Aorta (tissue), 5 donors: ENCODE data around the gene ZNF319. TPM values are rescaled to one million over a fixed set of nuclear protein-coding genes. Genes with fewer than 3 reads are reported as not detected.

Source experiments
- ATAC-seq: fragments of 200-7000 bp; cut with Tn5 transposase; one replicate; pipeline ENCODE4 v1.9.1; 2022; ENCODE audit warnings: moderate library complexity; ENCODE audit not compliant: low FRiP score
- DNase-seq, 2 donors: peaks; one replicate each; pipeline ENCODE4 v3.0.0-alpha.2; 2020
- H3K27ac ChIP-seq, 2 donors: one replicate each; pipeline ENCODE4 v1.5.1; 2013; ENCODE audit warnings: low read length in 2 of 2, mild to moderate bottlenecking in 2 of 2, moderate library complexity in 2 of 2, control low read depth in 1 of 2, inconsistent platforms in 1 of 2, low read depth in 1 of 2
- H3K27me3 ChIP-seq, 2 donors: one replicate each; pipeline ENCODE4 v1.6.1; 2013; ENCODE audit warnings: control low read depth in 1 of 2, low read length in 1 of 2, mild to moderate bottlenecking in 1 of 2, moderate library complexity in 1 of 2; ENCODE audit not compliant: insufficient read depth in 2 of 2, control insufficient read depth in 1 of 2
- H3K36me3 ChIP-seq, 2 donors: one replicate each; pipeline ENCODE4 v1.6.1; 2013; ENCODE audit warnings: control low read depth in 1 of 2, low read length in 1 of 2, mild to moderate bottlenecking in 1 of 2; ENCODE audit not compliant: insufficient read depth in 2 of 2, control insufficient read depth in 1 of 2
- H3K4me1 ChIP-seq, 2 donors: one replicate each; pipeline ENCODE4 v1.6.1; 2013; ENCODE audit warnings: low read length in 2 of 2, control low read depth in 1 of 2, mild to moderate bottlenecking in 1 of 2, moderate library complexity in 1 of 2; ENCODE audit not compliant: insufficient read depth in 2 of 2, control insufficient read depth in 1 of 2
- H3K4me3 ChIP-seq, 2 donors: one replicate each; pipeline ENCODE4 v1.5.1; 2013; ENCODE audit warnings: low read length in 2 of 2, control low read depth in 1 of 2, mild to moderate bottlenecking in 1 of 2
- H3K9me3 ChIP-seq: one replicate; pipeline ENCODE4 v1.6.1; 2013; ENCODE audit warnings: mild to moderate bottlenecking, low read length; ENCODE audit not compliant: control insufficient read depth
- WGBS, 2 donors: extraction: QIAGEN DNeasy Blood & Tissue Kit; methylation state at CpG; one replicate each; pipeline ENCODE4 v1.1.7; 2013; 5-methylcytosine and 5-hydroxymethylcytosine counted together
- intact Hi-C, 2 donors: fragments of 100-400 bp; cut with DNase I; formaldehyde crosslinking; loops; one replicate each; pipeline versions ENCODE4 v1.14.2 to v1.15.0; 2022
- polyA plus RNA-seq, 2 donors: library from polyadenylated mRNA; stranded (reverse); fragments of 200-250 nt; gene quantifications; one replicate each; pipeline ENCODE4 v1.2.3, GENCODE V29; 2013
- total RNA-seq, 2 donors: library from RNA; stranded (reverse); fragmentation: NEBNext Ultra II Directional; extraction: Animal tissue kit (Norgen Biotek cat#: 25700); gene quantifications; one replicate each; pipeline ENCODE4 v1.2.1, GENCODE V29; 2021
- donor health status: healthy with polysubstance abuse.
- donor health status: Bipolar disorder and iron deficiency.
- donor health status: DM: no; HTN: no; CAD: no.
- donor health status: DM: no; HTN: no; CAD: no.
- donor health status: DM: yes; HTN: yes; CAD: no.

The ZNF319 gene
- total and polyA plus RNA-seq, 4 donors, result 1.6 to 10.6 (median 5.6) TPM

DNA sequence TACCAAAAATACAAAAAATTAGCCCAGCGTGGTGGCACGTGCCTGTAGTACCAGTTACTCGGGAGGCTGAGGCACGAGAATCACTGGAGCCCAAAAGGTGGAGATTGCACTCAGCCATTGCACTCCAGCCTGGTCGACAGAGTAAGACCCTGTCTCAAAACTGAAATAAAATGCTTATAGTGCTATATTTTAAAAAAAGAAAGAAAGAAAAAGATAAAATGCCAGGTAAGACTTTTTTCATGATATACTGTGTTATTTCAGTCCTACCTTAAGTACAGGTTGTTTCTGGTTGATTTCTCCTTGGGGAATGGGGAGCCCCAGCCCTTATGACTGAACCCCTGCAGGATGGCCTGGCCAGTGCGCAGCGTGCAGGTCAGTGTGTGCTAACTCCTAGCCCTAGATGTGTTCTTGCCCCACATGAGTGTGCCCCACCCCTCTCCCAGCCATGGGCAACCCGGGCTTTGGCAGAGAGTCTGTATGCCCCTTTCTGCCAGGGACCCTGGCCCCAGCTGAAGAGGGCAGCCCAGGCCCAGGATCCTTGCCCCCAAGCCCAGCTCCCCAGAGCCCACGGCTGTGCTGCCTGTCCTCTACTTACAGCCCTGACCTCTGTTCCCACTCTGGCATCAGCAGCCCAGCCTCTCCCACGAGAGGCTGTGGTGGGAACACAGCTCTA lies 30.9 kb downstream of the ZNF319 start:
- Histone ChIP-seq H3K4me3 (no peak overlapping the region), H3K27ac (no peak overlapping the region), H3K27me3 (no peaks in the 10 kb centered on the region), H3K36me3 (no peaks in the 10 kb centered on the region), H3K9me3 (no peaks in the 10 kb centered on the region), H3K4me1 (no peaks in the 10 kb centered on the region)
- DNase-seq (no peak), ATAC-seq (peak; percentile 30)
- intact Hi-C loops, result no loop called here
- 79% methylated on average over 10 of the region's 10 CpGs for WGBS, 2 donors

GRCh38 chr16:57967916-57968315 lies 32.6 kb downstream of the ZNF319 start:
- Histone ChIP-seq H3K4me3 (no peak overlapping the region), H3K27ac (no peak overlapping the region), H3K36me3 (no peaks in the 10 kb centered on the region), H3K9me3 (no peaks in the 10 kb centered on the region), H3K27me3 (no peaks in the 10 kb centered on the region), H3K4me1 (no peaks in the 10 kb centered on the region)
- ATAC-seq (no peak), DNase-seq (no peak)
- intact Hi-C loops, result no loop called here

- H3K9me3 ChIP-seq, result no peaks in the 10 kb centered on the region
Measured at GRCh38 chr16:57966986-57967385, 33.5 kb downstream of the ZNF319 start.

DNA sequence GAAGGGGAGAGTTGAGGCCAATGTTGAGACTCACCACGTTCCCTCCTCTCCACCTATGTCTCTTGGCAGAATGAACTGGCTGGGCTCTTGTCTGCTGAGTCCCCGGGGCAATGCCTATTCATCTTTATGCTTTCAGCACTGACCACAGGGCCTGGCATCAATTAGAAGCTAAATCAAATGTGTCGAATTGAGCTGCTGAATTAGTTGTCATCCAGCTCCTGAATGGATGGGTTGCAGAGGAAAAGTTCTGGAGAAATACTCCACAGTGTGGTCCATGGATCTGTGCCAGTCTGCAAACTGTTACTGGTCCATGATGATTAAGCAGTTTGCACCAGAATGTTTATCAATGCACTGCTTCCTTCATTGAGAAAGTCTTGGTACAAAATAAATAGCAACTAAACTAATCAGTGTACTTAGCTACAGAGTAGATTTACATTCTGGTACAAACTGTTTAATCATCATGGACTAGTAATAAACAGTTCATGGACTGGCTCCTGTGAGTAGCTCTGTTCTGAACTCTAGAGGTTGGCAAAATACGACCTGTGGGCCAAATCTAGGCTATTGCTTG lies 34.2 kb downstream of the ZNF319 start:
- Histone ChIP-seq H3K27ac (no peak overlapping the region), H3K4me3 (no peak overlapping the region), H3K27me3 (no peaks in the 10 kb centered on the region), H3K36me3 (no peaks in the 10 kb centered on the region), H3K4me1 (no peaks in the 10 kb centered on the region), H3K9me3 (no peaks in the 10 kb centered on the region)
- no peak for DNase-seq
- 18 to 19% methylated on average over 4 of the region's 4 CpGs for WGBS, 2 donors
- no peak for ATAC-seq
- intact Hi-C loops, result no loop called here

More at GRCh38 chr16:57966986-57967385, 33.5 kb downstream of the ZNF319 start:
- ATAC-seq (no peak), DNase-seq (no peak)
- Histone ChIP-seq H3K27ac (no peak overlapping the region), H3K36me3 (no peaks in the 10 kb centered on the region), H3K4me1 (no peaks in the 10 kb centered on the region), H3K27me3 (no peaks in the 10 kb centered on the region), H3K4me3 (no peak overlapping the region)
- intact Hi-C loops, result no loop called here
- WGBS, 2 donors, result 88 to 93% methylated on average over 9 of the region's 9 CpGs

- H3K27ac ChIP-seq, result no peak overlapping the region
- no peaks in the 10 kb centered on the region for H3K4me1 ChIP-seq
- no peaks in the 10 kb centered on the region for H3K9me3 ChIP-seq
- DNase-seq (no peak), ATAC-seq (no peak)
- intact Hi-C loops, result no loop called here
- 82 to 85% methylated on average over 10 of the region's 10 CpGs for WGBS, 2 donors
- no peak overlapping the region for H3K4me3 ChIP-seq
- no peaks in the 10 kb centered on the region for H3K36me3 ChIP-seq
- no peaks in the 10 kb centered on the region for H3K27me3 ChIP-seq
Measured at GRCh38 chr16:57964157-57964700, 36.2 kb downstream of the ZNF319 start.

DNA sequence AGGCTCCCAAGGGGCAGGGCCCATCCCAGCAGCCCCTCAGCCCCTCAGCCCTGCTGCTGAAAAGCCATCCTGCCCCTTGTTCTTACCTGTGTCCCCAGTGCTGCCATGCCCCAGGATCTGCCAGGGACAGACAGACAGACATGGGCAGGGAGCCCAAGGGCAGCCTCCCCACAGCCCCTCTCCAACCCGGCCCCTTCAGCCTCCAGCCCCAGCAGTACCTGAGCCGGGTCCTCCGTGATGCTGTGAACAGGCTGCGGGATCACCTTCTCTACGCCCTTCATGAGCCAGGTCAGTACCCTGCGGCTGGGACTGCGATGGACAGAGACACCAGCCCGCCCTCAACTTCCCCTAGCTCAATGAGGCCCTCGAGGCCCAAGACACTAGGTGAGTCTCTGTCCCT lies 37.7 kb downstream of the ZNF319 start:
- H3K4me1 ChIP-seq, result no peaks in the 10 kb centered on the region
- intact Hi-C loops, result no loop called here
- no peaks in the 10 kb centered on the region for H3K27me3 ChIP-seq
- no peaks in the 10 kb centered on the region for H3K9me3 ChIP-seq
- H3K4me3 ChIP-seq, result no peak overlapping the region
- no peak for ATAC-seq
- WGBS, 2 donors, result 80 to 82% methylated on average over 9 of the region's 9 CpGs
- DNase-seq, result no peak
- H3K27ac ChIP-seq, result no peak overlapping the region
- no peaks in the 10 kb centered on the region for H3K36me3 ChIP-seq

- Histone ChIP-seq H3K27me3 (no peaks in the 10 kb centered on the region), H3K27ac (no peak overlapping the region), H3K4me1 (no peaks in the 10 kb centered on the region), H3K9me3 (no peaks in the 10 kb centered on the region), H3K4me3 (no peak overlapping the region), H3K36me3 (no peaks in the 10 kb centered on the region)
- ATAC-seq (no peak), DNase-seq (no peak)
- WGBS, 2 donors, result 73 to 83% methylated on average over 5 of the region's 5 CpGs
- intact Hi-C loops, result no loop called here
Measured at GRCh38 chr16:57962046-57962445, 38.4 kb downstream of the ZNF319 start.

DNA sequence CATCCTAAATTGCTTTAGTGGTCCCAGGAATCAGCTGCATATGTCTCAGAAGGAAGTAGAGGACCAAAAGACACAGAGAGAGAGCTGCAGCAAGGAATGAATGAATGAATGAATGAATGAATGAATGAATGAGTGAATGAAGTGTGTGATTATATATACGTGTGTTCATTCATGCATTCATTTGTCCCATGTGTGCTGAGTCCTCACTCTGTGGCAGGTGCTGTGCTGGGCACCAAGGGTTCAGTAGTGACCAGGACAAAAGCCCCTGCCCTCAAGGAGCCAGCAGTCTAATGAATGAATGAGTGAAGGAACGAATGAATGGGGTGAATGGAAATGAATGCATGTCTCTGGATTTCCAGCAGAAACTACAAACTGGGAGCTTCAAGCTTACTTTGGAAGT lies 38.9 kb downstream of the ZNF319 start:
- intact Hi-C loops, result no loop called here
- no peak overlapping the region for H3K4me3 ChIP-seq
- H3K9me3 ChIP-seq, result no peaks in the 10 kb centered on the region
- 58 to 61% methylated on average over 2 of the region's 2 CpGs for WGBS, 2 donors
- H3K27me3 ChIP-seq, result no peaks in the 10 kb centered on the region
- DNase-seq, result no peak
- H3K4me1 ChIP-seq, result no peaks in the 10 kb centered on the region
- no peak for ATAC-seq
- no peaks in the 10 kb centered on the region for H3K36me3 ChIP-seq
- no peak overlapping the region for H3K27ac ChIP-seq

DNA sequence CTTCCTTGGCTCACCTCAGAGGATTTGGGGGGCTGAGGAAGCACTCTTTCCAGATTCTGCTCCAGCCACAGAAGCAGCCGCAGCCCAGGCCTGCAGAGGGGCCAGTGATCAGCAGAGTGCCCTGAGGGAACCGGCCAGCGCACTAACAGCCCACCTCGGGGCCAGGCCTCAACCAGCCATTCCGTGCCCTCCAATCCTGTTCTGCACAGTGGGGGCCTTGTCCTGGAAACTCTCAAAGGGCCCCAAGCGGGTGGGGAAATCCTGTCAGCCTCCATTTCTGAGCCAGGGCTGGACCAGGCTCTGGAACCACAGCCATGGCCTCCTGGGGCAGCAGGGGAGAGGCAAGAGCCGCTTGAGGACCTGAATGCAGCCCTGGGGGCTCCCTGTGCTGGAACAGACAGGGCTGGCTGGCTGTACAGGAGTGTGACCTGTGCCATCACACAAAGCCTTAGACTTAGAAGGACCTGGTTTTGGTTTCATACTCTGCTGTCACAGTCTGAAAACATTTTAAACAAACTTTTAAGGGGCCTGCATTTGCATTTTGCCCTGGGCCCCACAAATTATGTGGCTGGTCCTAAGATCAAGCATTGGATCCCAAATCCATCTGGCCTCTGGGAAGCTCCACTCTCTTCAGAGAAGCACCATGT lies 39.5 kb downstream of the ZNF319 start:
- H3K36me3 ChIP-seq, result no peaks in the 10 kb centered on the region
- 87 to 92% methylated on average over 7 of the region's 7 CpGs for WGBS, 2 donors
- H3K4me3 ChIP-seq, result no peak overlapping the region
- intact Hi-C loops, result no loop called here
- H3K27ac ChIP-seq, result no peak overlapping the region
- H3K4me1 ChIP-seq, result no peaks in the 10 kb centered on the region
- no peaks in the 10 kb centered on the region for H3K27me3 ChIP-seq
- ATAC-seq, result no peak
- no peaks in the 10 kb centered on the region for H3K9me3 ChIP-seq
- DNase-seq, result peak in 1 of 2 donors; percentile 27
